GM18505 (cell line): Measurements from ENCODE around the gene RASA3.
"Not testable (repeated sequence)": the region's sequence is repeated elsewhere in the genome, so short reads cannot be mapped to it uniquely, and the experiment has no call there.

ENCODE experiments used
- ATAC-seq: cut with Tn5 transposase; IDR thresholded peaks from one replicate; pipeline ENCODE4 v1.9.1; 2021; ENCODE audit not compliant: unreplicated experiment
- POLR2A ChIP-seq: IDR thresholded peaks from 4 replicates; pipeline ENCODE4 v1.6.1; 2011; ENCODE audit warnings: borderline replicate concordance; ENCODE audit not compliant: insufficient read depth, insufficient read length; ENCODE audit errors: extremely low read depth

Gene RASA3

GRCh38 chr13:114151565-114152284 lies 19.3 kb upstream of the RASA3 start:
- TF ChIP-seq POLR2A = no peak
- ATAC-seq = no peak

GRCh38 chr13:114151031-114151430 lies 18.6 kb upstream of the RASA3 start:
- no peak for ATAC-seq
- TF ChIP-seq POLR2A = no peak

GRCh38 chr13:114149774-114150740 lies 17.6 kb upstream of the RASA3 start:
- TF ChIP-seq POLR2A = no peak
- ATAC-seq = no peak

GRCh38 chr13:114148886-114149285 lies 16.5 kb upstream of the RASA3 start:
- not testable (repeated sequence) for ATAC-seq

GRCh38 chr13:114148521-114148855 lies 16.1 kb upstream of the RASA3 start:
- peak; percentile 79 for ATAC-seq
- no peak for TF ChIP-seq POLR2A

GRCh38 chr13:114147803-114148520 lies 15.5 kb upstream of the RASA3 start:
- TF ChIP-seq POLR2A = no peak
- peak; percentile 9 for ATAC-seq

- TF ChIP-seq POLR2A = no peak
- ATAC-seq = no peak
Observed at GRCh38 chr13:114146629-114147028, 14.2 kb upstream of the RASA3 start.

- TF ChIP-seq POLR2A = no peak
- ATAC-seq = no peak
Observed at GRCh38 chr13:114146173-114146572, 13.8 kb upstream of the RASA3 start.

GRCh38 chr13:114145722-114146121 lies 13.3 kb upstream of the RASA3 start:
- no peak for TF ChIP-seq POLR2A
- ATAC-seq = no peak

- ATAC-seq = no peak
- no peak for TF ChIP-seq POLR2A
Observed at GRCh38 chr13:114145256-114145655, 12.8 kb upstream of the RASA3 start.

- no peak for ATAC-seq
Observed at GRCh38 chr13:114144606-114145244, 12.3 kb upstream of the RASA3 start.

GRCh38 chr13:114143806-114144605 lies 11.6 kb upstream of the RASA3 start:
- ATAC-seq = no peak
- TF ChIP-seq POLR2A = no peak

More at GRCh38 chr13:114144606-114145244, 12.3 kb upstream of the RASA3 start:
- no peak for TF ChIP-seq POLR2A

GRCh38 chr13:114142640-114143490 lies 10.4 kb upstream of the RASA3 start:
- no peak for ATAC-seq
- no peak for TF ChIP-seq POLR2A
